ENCODE data around the gene DTX1. TPM values are rescaled to one million over a fixed set of nuclear protein-coding genes. Genes with fewer than 3 reads are reported as not detected.
A peak's percentile ranks its signal among the peaks of the same experiment; 100 is the strongest.

DTX1 gene
- total RNA-seq (1 to 10 TPM in 2 of 4 donors, under 1 TPM in 2; 0.49 to 2.4 (median 1.2) TPM), polyA plus RNA-seq (under 1 TPM; 0.59 to 0.86 (median 0.69) TPM)
- long read RNA-seq, donor 1, partial matches to known transcripts = 2 of 2 reads
- long read RNA-seq, donor 1, other reads (novel, unspliced or antisense) = 0 of 2 reads
- long read RNA-seq, donor 2, partial matches to known transcripts = 1 of 1 reads
- long read RNA-seq, donor 2, other reads (novel, unspliced or antisense) = 0 of 1 reads

DNA sequence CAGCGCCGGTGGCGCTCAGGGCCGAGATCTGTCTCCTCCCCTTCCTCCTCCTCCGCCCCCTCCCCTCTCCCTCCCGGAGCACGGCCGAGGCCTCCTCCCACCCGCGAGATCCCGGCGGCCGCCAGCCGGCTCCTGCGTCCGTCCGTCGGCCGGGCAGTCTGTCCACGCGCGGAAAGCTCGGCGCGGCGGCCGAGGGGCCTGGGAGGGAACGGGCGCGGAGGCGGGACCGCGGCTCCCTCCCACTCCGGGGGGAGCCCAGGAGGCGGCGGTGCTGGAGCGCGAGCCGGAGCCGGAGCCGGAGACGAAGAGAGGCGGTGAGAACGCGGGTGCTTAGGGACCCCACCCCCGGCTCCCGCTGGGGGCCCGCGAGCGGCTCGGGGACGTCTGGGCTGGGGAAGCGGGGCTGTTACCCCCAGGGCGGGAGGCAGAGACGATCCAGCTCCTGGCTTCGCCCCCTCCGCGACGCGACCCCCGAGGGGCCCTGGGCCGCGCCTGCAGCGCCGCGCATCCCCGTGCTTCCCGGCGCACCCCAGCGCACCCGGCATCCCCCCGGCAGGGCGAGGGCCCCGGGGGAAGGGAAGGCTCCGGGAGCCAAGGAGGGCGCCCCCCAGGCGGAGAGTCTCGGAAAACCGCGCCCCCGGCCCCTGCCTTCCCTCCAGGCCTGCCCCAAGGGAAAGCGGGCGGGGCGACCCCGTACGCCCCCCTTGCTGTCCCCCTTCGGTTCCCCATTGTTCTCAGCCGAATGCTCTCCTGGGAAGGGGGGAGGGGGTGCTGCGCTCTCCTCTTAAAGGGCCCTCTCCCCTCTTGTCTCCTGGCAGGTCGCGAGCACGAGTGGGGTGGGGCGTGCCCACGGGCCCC lies at the start of gene DTX1:
Gene DTX1 (plus strand): TSS at position 100 of the 858 bp plus-strand sequence. CDS start 1,463 bp downstream, outside the sequence.
- no peak within 1 kb of the TSS for H3K27ac ChIP-seq
- H3K4me3 ChIP-seq = peak within 1 kb of the TSS; percentile 56
- peak; percentile 44 to 59 for DNase-seq
- peak in 2 of 4 donors; percentile 16 to 37 for ATAC-seq
- H3K9me3 ChIP-seq = no peaks in the 10 kb centered on the region
- WGBS, 3 donors = 0 to 1% (median 0%) methylated on average over 24 to 94 of the region's 94 CpGs
- TF ChIP-seq, protein P1, sequence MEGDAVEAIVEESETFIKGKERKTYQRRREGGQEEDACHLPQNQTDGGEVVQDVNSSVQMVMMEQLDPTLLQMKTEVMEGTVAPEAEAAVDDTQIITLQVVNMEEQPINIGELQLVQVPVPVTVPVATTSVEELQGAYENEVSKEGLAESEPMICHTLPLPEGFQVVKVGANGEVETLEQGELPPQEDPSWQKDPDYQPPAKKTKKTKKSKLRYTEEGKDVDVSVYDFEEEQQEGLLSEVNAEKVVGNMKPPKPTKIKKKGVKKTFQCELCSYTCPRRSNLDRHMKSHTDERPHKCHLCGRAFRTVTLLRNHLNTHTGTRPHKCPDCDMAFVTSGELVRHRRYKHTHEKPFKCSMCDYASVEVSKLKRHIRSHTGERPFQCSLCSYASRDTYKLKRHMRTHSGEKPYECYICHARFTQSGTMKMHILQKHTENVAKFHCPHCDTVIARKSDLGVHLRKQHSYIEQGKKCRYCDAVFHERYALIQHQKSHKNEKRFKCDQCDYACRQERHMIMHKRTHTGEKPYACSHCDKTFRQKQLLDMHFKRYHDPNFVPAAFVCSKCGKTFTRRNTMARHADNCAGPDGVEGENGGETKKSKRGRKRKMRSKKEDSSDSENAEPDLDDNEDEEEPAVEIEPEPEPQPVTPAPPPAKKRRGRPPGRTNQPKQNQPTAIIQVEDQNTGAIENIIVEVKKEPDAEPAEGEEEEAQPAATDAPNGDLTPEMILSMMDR (IDR thresholded peaks at IDR 0.05) = no peak
- intact Hi-C loops (cut with DNase I) = loop anchor here in 1 of 2 donors (10.0 kb wide), 1 partner anchor 98 kb away; no protein-coding TSS in a partner anchor
- no peaks in the 10 kb centered on the region for H3K36me3 ChIP-seq (ENCODE audit: insufficient read depth in 1 of 2, low read depth in 1 of 2)
- H3K4me1 ChIP-seq = no peaks in the 10 kb centered on the region
- peaks cover 0 to 78% (median 27%) of the 10 kb centered on the region in 3 donors for H3K27me3 ChIP-seq (ENCODE audit: insufficient read depth in 3 of 3, low read length in 2 of 3)

DNA sequence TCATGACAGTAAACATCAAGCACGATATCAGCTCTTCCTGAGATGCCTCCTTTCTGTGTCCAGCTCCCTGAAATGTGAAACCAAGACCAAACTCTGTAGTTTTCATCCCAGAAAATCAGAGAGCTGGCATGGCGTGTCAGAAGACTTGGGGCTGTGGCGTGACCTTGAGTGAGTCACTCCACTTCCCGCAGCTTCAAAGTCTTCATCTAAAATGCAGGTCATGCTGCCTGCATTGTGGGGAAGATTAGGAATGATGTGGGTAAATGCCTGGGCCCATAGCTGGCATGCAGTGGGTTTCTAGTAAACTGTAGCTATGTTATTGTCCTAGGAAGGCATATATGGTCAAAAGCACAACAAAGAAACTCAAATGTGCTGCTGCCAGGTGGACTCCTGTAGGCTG lies 49.4 kb upstream of the DTX1 start:
- Histone ChIP-seq H3K36me3 (ENCODE audit: insufficient read depth in 1 of 2, low read depth in 1 of 2) (no peaks in the 10 kb centered on the region), H3K4me3 (no peak overlapping the region), H3K27me3 (ENCODE audit: insufficient read depth in 3 of 3, low read length in 2 of 3) (no peaks in the 10 kb centered on the region), H3K27ac (no peak overlapping the region), H3K9me3 (peaks cover 3% of the 10 kb centered on the region), H3K4me1 (no peaks in the 10 kb centered on the region)
- intact Hi-C loops (cut with DNase I) = no loop called here
- ATAC-seq (no peak), DNase-seq (no peak)
- 61 to 68% (median 63%) methylated on average over 4 of the region's 4 CpGs for WGBS, 3 donors
- TF ChIP-seq, protein P1 (IDR thresholded peaks at IDR 0.05) = no peak

DNA sequence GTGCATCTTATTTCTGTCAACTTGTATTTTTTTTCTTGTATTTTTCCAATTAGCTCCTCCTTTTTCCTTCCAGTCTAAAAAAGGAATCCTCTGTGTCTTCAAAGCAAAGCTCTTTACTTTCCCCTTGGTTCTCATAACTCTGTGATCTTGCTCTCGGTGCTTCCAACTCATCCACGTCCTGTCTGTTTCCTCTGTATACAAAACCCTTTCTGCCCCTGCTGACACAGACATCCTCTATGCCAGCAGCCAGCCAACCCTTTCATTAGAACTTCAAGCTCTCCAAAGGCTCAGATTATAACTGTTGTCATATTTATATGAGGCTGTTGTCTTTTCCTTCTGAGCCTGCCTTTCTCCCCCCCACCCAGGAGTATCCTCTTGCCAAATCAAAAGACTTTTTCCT lies 45.8 kb upstream of the DTX1 start:
- Histone ChIP-seq H3K9me3 (peaks cover 3% of the 10 kb centered on the region), H3K4me1 (no peaks in the 10 kb centered on the region), H3K27me3 (ENCODE audit: insufficient read depth in 3 of 3, low read length in 2 of 3) (no peaks in the 10 kb centered on the region), H3K4me3 (no peak overlapping the region), H3K36me3 (ENCODE audit: insufficient read depth in 1 of 2, low read depth in 1 of 2) (no peaks in the 10 kb centered on the region), H3K27ac (no peak overlapping the region)
- no peak for ATAC-seq
- TF ChIP-seq, protein P1 (IDR thresholded peaks at IDR 0.05) = no peak
- 55 to 66% (median 63%) methylated on average over 2 of the region's 2 CpGs for WGBS, 3 donors
- no peak for DNase-seq
- intact Hi-C loops (cut with DNase I) = no loop called here

DNA sequence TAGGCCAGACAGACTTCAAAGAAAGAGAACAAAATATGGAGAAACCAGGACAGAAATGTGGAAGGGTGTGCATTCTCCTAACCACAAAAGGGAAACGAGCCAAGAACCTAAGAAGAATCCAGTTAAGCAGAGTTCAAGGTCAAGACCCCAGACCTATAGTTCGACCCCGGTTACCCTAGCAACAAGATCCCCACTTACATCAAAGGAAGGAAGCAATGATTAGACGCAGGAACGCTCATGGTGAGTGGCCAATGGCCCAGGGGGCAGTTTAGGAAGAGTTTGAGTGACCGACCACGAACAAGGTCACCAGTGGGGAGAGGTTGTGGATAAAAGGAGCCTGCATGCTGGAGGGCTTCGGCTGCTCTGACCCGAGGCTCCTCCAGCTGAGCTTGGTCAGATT lies 42.0 kb upstream of the DTX1 start:
- Histone ChIP-seq H3K4me3 (no peak overlapping the region), H3K27ac (no peak overlapping the region), H3K27me3 (ENCODE audit: insufficient read depth in 3 of 3, low read length in 2 of 3) (peaks cover 0 to 5% (median 0%) of the 10 kb centered on the region in 3 donors), H3K4me1 (no peaks in the 10 kb centered on the region), H3K9me3 (peaks cover 3% of the 10 kb centered on the region), H3K36me3 (ENCODE audit: insufficient read depth in 1 of 2, low read depth in 1 of 2) (no peaks in the 10 kb centered on the region)
- ATAC-seq (no peak), DNase-seq (no peak)
- 26 to 39% (median 26%) methylated on average over 9 of the region's 9 CpGs for WGBS, 3 donors
- intact Hi-C loops (cut with DNase I) = no loop called here
- TF ChIP-seq, protein P1 (IDR thresholded peaks at IDR 0.05) = no peak

All from psoas muscle (tissue), 8 donors.